KBM-7 (cell line): Measurements from ENCODE around the gene PTEN.
"Not testable (repeated sequence)": the region's sequence is repeated elsewhere in the genome, so short reads cannot be mapped to it uniquely, and the experiment has no call there.

ENCODE experiments used
- DNase-seq: peaks from one replicate; pipeline ENCODE4 v3.0.0-alpha.2; 2015
- in situ Hi-C: fragments of 300-500 bp; cut with MboI; formaldehyde crosslinking; loops from 2 replicates; pipeline ENCODE4 v1.14.3; 2020; ENCODE audit warnings: low sequenced_read_pairs, low pct_unique_long_range_greater_than_20kb, mixed read lengths

The PTEN gene

GRCh38 chr10:87863053-87863943, at the start of gene PTEN, which contains the start of gene KLLN:
PTEN (plus strand) TSS chr10:87863625; CDS start chr10:87864470, 845 bp downstream.
KLLN (minus strand) TSS chr10:87863533; CDS start chr10:87862487, 1,046 bp downstream.
- in situ Hi-C loops: loop anchor here (25.0 kb wide), 2 partner anchors 549 to 674 kb away; no protein-coding TSS in a partner anchor
- peak; percentile 88 for DNase-seq

GRCh38 chr10:87816163-87816897, 47.1 kb upstream of the PTEN start:
- peak; percentile 31 for DNase-seq
- in situ Hi-C loops: no loop called here

GRCh38 chr10:87816898-87817608, 46.4 kb upstream of the PTEN start:
- in situ Hi-C loops: no loop called here
- DNase-seq: peak; percentile 51

GRCh38 chr10:87817609-87818504, 45.6 kb upstream of the PTEN start, which contains the start of gene ATAD1:
ATAD1 (minus strand) TSS chr10:87818226; CDS start chr10:87814599, 3,627 bp downstream.
- peak; percentile 96 for DNase-seq
- in situ Hi-C loops: no loop called here

- no peak for DNase-seq
- in situ Hi-C loops: no loop called here
Measured at GRCh38 chr10:87818505-87819288, 44.7 kb upstream of the PTEN start.

GRCh38 chr10:87819289-87819585, 44.2 kb upstream of the PTEN start:
- in situ Hi-C loops: no loop called here

GRCh38 chr10:87826653-87827052, 36.8 kb upstream of the PTEN start:
- no peak for DNase-seq
- in situ Hi-C loops: no loop called here

More at GRCh38 chr10:87819289-87819585, 44.2 kb upstream of the PTEN start:
- DNase-seq: no peak

GRCh38 chr10:87827681-87828080, 35.7 kb upstream of the PTEN start:
- no peak for DNase-seq
- in situ Hi-C loops: no loop called here

GRCh38 chr10:87829051-87829450, 34.4 kb upstream of the PTEN start:
- in situ Hi-C loops, DNase-seq: not testable (repeated sequence)

- in situ Hi-C loops: no loop called here
- DNase-seq: no peak
Measured at GRCh38 chr10:87829986-87830729, 33.3 kb upstream of the PTEN start.

GRCh38 chr10:87836098-87836497, 27.3 kb upstream of the PTEN start:
- DNase-seq: no peak
- in situ Hi-C loops: no loop called here

- DNase-seq: peak; percentile 65
- in situ Hi-C loops: no loop called here
Measured at GRCh38 chr10:87837445-87837844, 26.0 kb upstream of the PTEN start.

GRCh38 chr10:87838650-87839049, 24.8 kb upstream of the PTEN start:
- in situ Hi-C loops: no loop called here
- DNase-seq: no peak

GRCh38 chr10:87841186-87841585, 22.2 kb upstream of the PTEN start:
- DNase-seq: no peak
- in situ Hi-C loops: no loop called here

GRCh38 chr10:87842220-87842641, 21.2 kb upstream of the PTEN start:
- DNase-seq: no peak
- in situ Hi-C loops: no loop called here

GRCh38 chr10:87842776-87843497, 20.5 kb upstream of the PTEN start:
- in situ Hi-C loops: no loop called here
- DNase-seq: peak; percentile 51

GRCh38 chr10:87843714-87844113, 19.7 kb upstream of the PTEN start:
- no peak for DNase-seq
- in situ Hi-C loops: no loop called here
